Heart left ventricle (tissue), 13 donors: ENCODE results near the gene OTOS.

Experiments
- POLR2A ChIP-seq, 2 donors: fragments of 450-650 bp; IDR thresholded peaks; one replicate each; pipeline ENCODE4 v1.6.1; 2017; ENCODE audit warnings: antibody characterized with exemption in 2 of 2, mild to moderate bottlenecking in 2 of 2, moderate library complexity in 2 of 2
- TF ChIP-seq, protein P1 (sequence below), 12 donors: fragments of 200-600 bp; sonication (generic) in 4 of 12; IDR thresholded peaks; one replicate each; pipeline versions ENCODE4 v1.5.0 to v1.8.0; 2018 to 2022; ENCODE audit warnings: antibody characterized with exemption in 12 of 12, mild to moderate bottlenecking in 5 of 12
- donor health status: ischemic (EF 13 %, LVEDD 7.1; RV severe dilation, severe dysfunction).
- donor health status: DM: no; HTN: yes; CAD: no.
- donor health status: DM: no; HTN: no; CAD: no.
- donor health status: ischemic (EF 25% LVEDD 6.9; RV normal size, moderate dysfunction).
- donor health status: ischemic (EF 25% LVEDD 5.7; RV mildly dilated, moderate dysfunction).
- donor health status: ischemic (EF 35%, LVEDD 5.7; RV mildly dilated, moderate dysfunction).
- donor health status: nonischemic (EF 11% LVEDD 7.7; RV severe dilation, severe dysfunction).
- donor health status: DM: yes; HTN: yes; CAD: no.
- donor health status: PGD.
- donor health status: ischemic (EF 29% LVEDD 5.4; RV normal size, mild dysfunction).
- donor health status: nonischemic (EF 23%, LVEDD 6.1; RV moderate dilation, normal function).

DNA sequence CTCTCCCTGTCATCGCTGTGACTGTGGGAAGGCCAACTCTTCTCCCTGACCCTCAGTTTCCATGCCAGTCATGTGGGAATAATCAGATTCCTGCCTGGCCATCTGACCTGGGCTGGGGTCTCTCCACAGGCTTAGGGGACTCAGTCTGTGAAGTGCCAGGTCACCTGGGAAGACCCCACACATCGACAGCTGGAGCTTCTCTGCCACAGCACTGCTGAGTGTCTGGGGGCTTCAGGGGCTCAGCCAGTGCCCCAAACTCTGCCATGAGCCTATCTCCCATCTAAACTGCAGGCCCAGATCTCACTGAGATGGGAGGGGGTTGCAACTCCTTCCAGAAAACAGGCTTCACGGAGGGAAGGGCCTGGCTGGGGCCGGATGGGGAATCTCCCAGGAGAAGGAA is 42.0 kb upstream of the OTOS start:
- TF ChIP-seq, protein P1, sequence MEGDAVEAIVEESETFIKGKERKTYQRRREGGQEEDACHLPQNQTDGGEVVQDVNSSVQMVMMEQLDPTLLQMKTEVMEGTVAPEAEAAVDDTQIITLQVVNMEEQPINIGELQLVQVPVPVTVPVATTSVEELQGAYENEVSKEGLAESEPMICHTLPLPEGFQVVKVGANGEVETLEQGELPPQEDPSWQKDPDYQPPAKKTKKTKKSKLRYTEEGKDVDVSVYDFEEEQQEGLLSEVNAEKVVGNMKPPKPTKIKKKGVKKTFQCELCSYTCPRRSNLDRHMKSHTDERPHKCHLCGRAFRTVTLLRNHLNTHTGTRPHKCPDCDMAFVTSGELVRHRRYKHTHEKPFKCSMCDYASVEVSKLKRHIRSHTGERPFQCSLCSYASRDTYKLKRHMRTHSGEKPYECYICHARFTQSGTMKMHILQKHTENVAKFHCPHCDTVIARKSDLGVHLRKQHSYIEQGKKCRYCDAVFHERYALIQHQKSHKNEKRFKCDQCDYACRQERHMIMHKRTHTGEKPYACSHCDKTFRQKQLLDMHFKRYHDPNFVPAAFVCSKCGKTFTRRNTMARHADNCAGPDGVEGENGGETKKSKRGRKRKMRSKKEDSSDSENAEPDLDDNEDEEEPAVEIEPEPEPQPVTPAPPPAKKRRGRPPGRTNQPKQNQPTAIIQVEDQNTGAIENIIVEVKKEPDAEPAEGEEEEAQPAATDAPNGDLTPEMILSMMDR (IDR thresholded peaks at IDR 0.05), result no peak
- TF ChIP-seq POLR2A (IDR thresholded peaks at IDR 0.05), result no peak
